Measurements from ENCODE around the gene TMEM255B.

TMEM255B gene

DNA sequence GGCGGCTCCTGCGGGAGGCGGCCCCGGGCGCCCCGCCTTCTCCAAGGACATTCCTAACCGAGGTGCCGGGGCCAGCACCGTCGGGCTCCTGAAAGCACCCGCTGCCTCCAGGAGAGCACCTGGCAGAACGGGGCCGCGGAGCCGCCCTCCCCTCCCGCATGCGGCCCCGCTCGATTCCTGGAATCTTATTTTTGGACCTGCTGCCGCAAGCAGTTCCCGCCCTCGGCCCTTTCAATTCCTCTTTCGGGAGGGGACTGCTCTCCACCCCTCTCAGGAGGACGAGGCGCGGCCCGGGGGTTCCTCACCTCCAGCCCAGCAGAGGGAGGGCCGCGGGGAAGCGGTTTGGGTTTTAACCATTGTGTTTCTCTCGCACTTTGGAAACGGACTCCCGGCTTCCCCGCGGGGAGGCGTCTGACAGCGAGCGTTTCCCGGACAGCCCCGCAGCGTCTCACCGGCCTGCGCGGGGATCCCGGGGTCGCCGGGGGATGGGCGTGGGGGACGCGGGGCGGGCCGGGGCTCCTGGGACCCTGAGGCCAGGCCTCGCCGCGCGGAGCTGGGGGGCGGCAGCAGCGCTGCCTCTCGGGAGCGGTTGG, 104.0 kb downstream of the TMEM255B start:
- peak overlapping the region; percentile 59 for H3K4me3 ChIP-seq (ENCODE audit: low read depth, low read length)
- TF ChIP-seq CTCF (IDR thresholded peaks at IDR 0.05; ENCODE audit: insufficient read depth, low read depth, low read length, missing control alignments) = no peak
- DNase-seq (ENCODE audit: low read depth) = peak; percentile 46

DNA sequence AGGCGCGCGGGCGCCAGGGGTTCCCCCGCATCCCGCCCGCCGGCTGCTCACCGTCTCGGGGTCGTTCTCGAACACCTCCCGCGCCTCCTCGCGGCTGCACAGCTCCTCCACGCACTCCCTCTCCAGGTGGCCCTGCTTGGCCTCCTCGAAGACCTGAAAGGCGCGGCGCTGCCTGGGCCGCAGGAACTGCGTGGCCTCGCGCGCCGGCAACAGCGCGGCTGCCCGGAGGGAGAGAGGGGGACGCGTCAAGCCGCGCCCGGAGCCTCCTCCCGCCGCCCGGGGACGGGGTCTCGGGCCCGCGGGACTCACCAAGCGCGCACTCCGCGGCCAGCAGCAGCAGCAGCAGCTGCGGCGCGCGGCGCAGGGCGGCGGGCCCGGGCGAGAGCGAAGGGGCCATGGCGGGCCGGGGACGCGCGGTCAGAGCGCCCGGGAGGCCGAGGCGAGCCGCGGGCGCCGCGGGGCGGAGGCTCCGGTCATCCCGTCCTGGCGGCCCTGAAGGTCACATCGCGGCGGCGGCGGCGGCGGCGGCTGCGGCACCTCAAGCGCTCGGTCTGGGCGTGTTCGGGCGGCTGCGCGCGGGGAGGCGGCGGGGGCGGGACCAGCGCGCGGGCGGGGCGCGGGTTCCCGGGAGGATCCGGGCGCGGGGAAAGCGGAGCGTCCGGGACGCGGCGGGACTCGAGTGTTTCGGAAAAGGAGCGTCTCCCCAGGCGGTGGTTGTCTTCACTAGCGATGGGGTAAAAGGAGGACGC, 104.7 kb downstream of the TMEM255B start, which contains the start of gene GAS6:
Gene GAS6, minus strand, starts transcription at position 553 of the 749 bp plus-strand sequence. Its CDS starts 156 bp downstream, at position 397.
- peak; percentile 31 for DNase-seq (ENCODE audit: low read depth)
- H3K4me3 ChIP-seq (ENCODE audit: low read depth, low read length) = peak within 1 kb of the TSS; percentile 59
- TF ChIP-seq CTCF (IDR thresholded peaks at IDR 0.05; ENCODE audit: insufficient read depth, low read depth, low read length, missing control alignments) = no peak

DNA sequence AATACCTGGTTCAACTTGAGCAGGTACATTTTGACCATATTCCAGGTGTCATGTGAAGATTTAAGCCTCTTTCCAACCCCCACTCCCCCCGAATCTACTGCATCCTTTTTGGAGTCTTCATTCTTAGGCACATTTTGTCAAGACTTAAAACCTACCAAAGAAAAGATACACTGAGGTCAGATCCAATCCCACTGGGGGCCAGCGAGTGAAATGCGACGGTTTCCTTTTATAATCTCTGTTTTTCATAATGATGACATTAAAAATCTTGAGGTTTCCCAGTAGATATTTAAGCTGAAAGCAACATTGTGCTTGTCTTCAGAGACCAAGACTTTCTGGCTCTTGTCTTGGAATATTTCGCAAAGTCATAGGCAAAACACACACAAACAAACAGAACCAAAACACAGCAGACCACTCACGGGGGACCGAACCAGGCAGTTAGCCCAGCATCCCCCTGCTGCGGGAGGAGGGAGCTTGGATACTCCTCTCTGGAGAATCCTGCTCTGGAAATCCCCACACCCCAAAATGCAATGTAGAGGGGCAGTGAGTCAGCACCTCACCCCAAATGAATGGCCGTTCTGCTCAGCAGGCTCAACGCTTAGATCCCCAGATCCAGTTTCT, 105.4 kb downstream of the TMEM255B start:
- DNase-seq (ENCODE audit: low read depth) = no peak
- H3K4me3 ChIP-seq (ENCODE audit: low read depth, low read length) = peak overlapping the region; percentile 35
- TF ChIP-seq CTCF (IDR thresholded peaks at IDR 0.05; ENCODE audit: insufficient read depth, low read depth, low read length, missing control alignments) = no peak

DNA sequence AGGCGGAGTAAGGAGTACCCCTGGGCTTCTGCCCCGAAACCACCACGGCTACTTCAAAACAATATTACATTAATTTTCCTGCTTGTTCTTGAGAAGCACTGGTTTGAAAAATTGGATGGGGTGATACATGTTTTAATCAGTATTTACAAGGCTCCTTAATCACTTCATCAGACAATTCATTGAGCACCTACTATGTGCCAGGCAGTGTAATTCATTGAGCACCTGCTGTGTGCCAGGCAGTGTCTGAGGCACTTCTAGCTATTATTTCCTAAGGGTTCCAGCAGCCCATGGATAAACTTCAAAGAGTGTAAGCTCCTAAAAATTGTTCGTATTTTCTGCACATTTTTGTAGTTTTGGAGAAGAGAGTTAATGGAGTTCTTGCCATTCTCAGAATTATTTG, 106.4 kb downstream of the TMEM255B start:
- no peak for TF ChIP-seq CTCF (IDR thresholded peaks at IDR 0.05; ENCODE audit: insufficient read depth, low read depth, low read length, missing control alignments)
- no peak for DNase-seq (ENCODE audit: low read depth)

More for the DNA sequence above, 106.4 kb downstream of the TMEM255B start:
- no peak overlapping the region for H3K4me3 ChIP-seq (ENCODE audit: low read depth, low read length)

All from GM12865 (cell line).